CD4-positive, CD25-positive, alpha-beta regulatory T cell (primary cell): ENCODE results near the gene CCNG2. TPM values are rescaled to one million over a fixed set of nuclear protein-coding genes. Genes with fewer than 3 reads are reported as not detected.
A peak's percentile ranks its signal among the peaks of the same experiment; 100 is the strongest.

ENCODE experiments used
- ATAC-seq, 2 donors: fragments of 150-1000 bp; cut with Tn5 transposase; one replicate each; pipeline ENCODE4 v1.10.0; 2021; ENCODE audit warnings: low read depth in 2 of 2, moderate number of reproducible peaks in 2 of 2, moderate library complexity in 1 of 2
- DNase-seq, 3 donors: peaks; one replicate each; pipeline versions ENCODE4 v3.0.0 to v3.0.0-alpha.2; 2012 to 2022; ENCODE audit warnings: mixed read lengths in 1 of 3
- H3K27ac ChIP-seq: one replicate; pipeline ENCODE4 v1.7.0; 2013; ENCODE audit warnings: mild to moderate bottlenecking, low read length; ENCODE audit not compliant: insufficient read depth, poor library complexity, severe bottlenecking
- H3K27me3 ChIP-seq: one replicate; pipeline ENCODE4 v1.7.0; 2013; ENCODE audit warnings: low read length; ENCODE audit not compliant: control insufficient read depth, insufficient read depth
- H3K36me3 ChIP-seq: one replicate; pipeline ENCODE4 v1.7.0; 2013; ENCODE audit warnings: mild to moderate bottlenecking, low read length, moderate library complexity; ENCODE audit not compliant: control insufficient read depth, insufficient read depth
- H3K4me1 ChIP-seq: 2 replicates; pipeline ENCODE4 v1.7.0; 2013; ENCODE audit warnings: mild to moderate bottlenecking, low read length; ENCODE audit not compliant: insufficient read depth, control insufficient read depth, poor library complexity, severe bottlenecking
- H3K4me3 ChIP-seq: one replicate; pipeline ENCODE4 v1.7.0; 2013; ENCODE audit warnings: low read depth, mild to moderate bottlenecking, low read length, moderate library complexity
- H3K9me3 ChIP-seq, 2 experiments: 1 replicate in 1 of 2; 2 replicates in 1 of 2; pipeline ENCODE4 v1.7.0; 2013; ENCODE audit warnings: low read length in 2 of 2, mild to moderate bottlenecking in 1 of 2, moderate library complexity in 1 of 2; ENCODE audit not compliant: control insufficient read depth in 2 of 2
- H3K27ac Mint-ChIP-seq, 3 donors: one replicate each; pipeline ENCODE4 v1.8.0; 2020 to 2022; ENCODE audit warnings: mild to moderate bottlenecking in 3 of 3, mixed read lengths in 3 of 3, moderate library complexity in 2 of 3
- H3K27me3 Mint-ChIP-seq: one replicate; pipeline ENCODE4 v1.8.0; 2022; ENCODE audit warnings: mild to moderate bottlenecking, mixed read lengths
- H3K36me3 Mint-ChIP-seq: one replicate; pipeline ENCODE4 v1.8.0; 2020; ENCODE audit warnings: mixed read lengths
- H3K4me1 Mint-ChIP-seq, 4 donors: one replicate each; pipeline ENCODE4 v1.8.0; 2020 to 2022; ENCODE audit warnings: mixed read lengths in 4 of 4, mild to moderate bottlenecking in 1 of 4
- H3K4me3 Mint-ChIP-seq, 4 donors: one replicate each; pipeline ENCODE4 v1.8.0; 2020 to 2022; ENCODE audit warnings: mild to moderate bottlenecking in 4 of 4, mixed read lengths in 4 of 4, moderate library complexity in 3 of 4
- H3K9me3 Mint-ChIP-seq, 7 donors: one replicate each; pipeline ENCODE4 v1.8.0; 2020 to 2022; ENCODE audit warnings: mixed read lengths in 7 of 7, mild to moderate bottlenecking in 3 of 7, moderate library complexity in 2 of 7
- polyA plus RNA-seq, 4 donors: library from polyadenylated mRNA; unstranded; fragments of 300-500 nt; fragmentation: Illumina TruSeq; gene quantifications; one replicate each; pipeline ENCODE4 v1.2.3, GENCODE V29; 2021
- total RNA-seq: library from RNA; stranded (reverse); gene quantifications from one replicate; pipeline ENCODE4 v1.2.3, GENCODE V29; 2022

The CCNG2 gene
- total and polyA plus RNA-seq, 5 donors from 2014 or later, result 35.0 to 80.6 (median 41.1) TPM

DNA sequence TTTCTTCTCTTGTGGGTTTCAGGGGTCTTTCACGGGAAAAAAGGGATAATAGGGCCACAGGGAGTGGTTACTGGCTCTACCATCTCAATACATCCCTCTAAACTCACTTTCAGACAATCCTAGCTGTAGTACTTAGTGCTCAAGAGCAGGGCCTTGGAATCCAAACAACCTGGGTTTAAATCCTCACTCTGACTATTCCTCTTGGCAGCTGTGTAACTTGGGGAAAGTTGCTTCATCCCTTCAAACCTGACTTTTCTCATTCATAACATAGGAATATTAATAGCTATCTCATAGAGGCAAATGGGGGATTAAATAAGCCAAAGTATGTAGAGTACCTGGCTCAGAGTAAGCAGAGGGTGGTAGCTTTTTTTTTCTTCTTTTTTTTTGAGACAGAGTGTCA is 32.4 kb downstream of the CCNG2 start:
- H3K9me3 Mint-ChIP-seq, result no peaks in the 10 kb centered on the region
- peaks cover 12% of the 10 kb centered on the region for H3K27me3 Mint-ChIP-seq
- H3K27ac Mint-ChIP-seq, result no peak overlapping the region
- no peak for ATAC-seq
- Histone ChIP-seq H3K36me3 (no peaks in the 10 kb centered on the region), H3K4me3 (no peak overlapping the region), H3K27me3 (no peaks in the 10 kb centered on the region), H3K27ac (no peak overlapping the region), H3K4me1 (peaks cover 11% of the 10 kb centered on the region), H3K9me3 (no peaks in the 10 kb centered on the region)
- no peak for DNase-seq
- H3K4me3 Mint-ChIP-seq, result no peak overlapping the region
- no peaks in the 10 kb centered on the region for H3K36me3 Mint-ChIP-seq
- H3K4me1 Mint-ChIP-seq, result peaks cover 11 to 15% (median 15%) of the 10 kb centered on the region in 4 donors

DNA sequence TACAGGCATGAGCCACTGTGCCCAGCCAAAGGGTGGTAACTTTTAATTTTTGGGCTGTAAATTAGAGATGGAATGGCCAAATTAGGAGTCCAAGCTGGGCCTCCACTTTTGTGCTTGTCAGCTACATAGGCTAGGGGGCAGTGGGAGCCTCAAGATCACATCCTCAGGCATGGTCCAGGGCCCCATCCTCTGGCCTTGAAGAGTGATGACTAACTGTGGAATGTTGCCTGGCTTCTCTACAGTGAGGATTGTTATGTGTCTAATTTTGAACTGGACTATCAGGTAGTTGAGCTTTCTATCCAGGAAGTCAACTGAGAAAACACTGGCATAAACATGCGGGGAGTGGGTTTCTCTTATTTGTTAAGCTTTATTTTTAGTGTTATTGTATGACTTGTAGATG is 33.0 kb downstream of the CCNG2 start:
- Mint-ChIP-seq H3K9me3 (no peaks in the 10 kb centered on the region), H3K4me3 (no peak overlapping the region), H3K4me1 (peaks cover 13 to 21% (median 18%) of the 10 kb centered on the region in 4 donors), H3K27ac (no peak overlapping the region), H3K36me3 (no peaks in the 10 kb centered on the region), H3K27me3 (peaks cover 12% of the 10 kb centered on the region)
- Histone ChIP-seq H3K4me3 (no peak overlapping the region), H3K27me3 (no peaks in the 10 kb centered on the region), H3K36me3 (no peaks in the 10 kb centered on the region), H3K4me1 (peaks cover 12% of the 10 kb centered on the region), H3K27ac (no peak overlapping the region), H3K9me3 (no peaks in the 10 kb centered on the region)
- no peak for DNase-seq
- no peak for ATAC-seq

DNA sequence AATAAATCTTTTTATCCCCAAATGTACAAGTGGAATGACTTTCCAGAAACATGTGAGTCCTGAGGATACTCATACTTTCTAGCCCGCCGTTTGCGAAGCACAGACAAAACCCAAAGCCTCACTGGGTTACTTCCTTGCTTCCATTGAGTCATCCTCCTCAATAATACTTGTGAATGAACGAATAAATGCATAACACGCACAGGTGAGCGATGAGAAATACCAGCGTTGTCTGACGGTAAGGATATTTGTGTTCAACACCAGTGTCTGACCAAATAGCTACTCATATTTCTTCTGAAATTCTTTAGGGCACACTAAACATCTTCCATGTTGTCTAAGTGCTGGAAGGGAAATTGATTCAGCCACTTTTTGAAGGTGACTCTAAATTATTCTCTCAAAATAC is 36.0 kb downstream of the CCNG2 start:
- H3K9me3 ChIP-seq, result no peaks in the 10 kb centered on the region
- no peaks in the 10 kb centered on the region for H3K36me3 ChIP-seq
- H3K4me3 Mint-ChIP-seq, result peak overlapping the region; percentile 79 to 95 (median 90)
- peaks cover 13 to 21% (median 18%) of the 10 kb centered on the region in 4 donors for H3K4me1 Mint-ChIP-seq
- peak overlapping the region; percentile 92 to 97 (median 94) for H3K27ac Mint-ChIP-seq
- DNase-seq (no peak), ATAC-seq (no peak)
- H3K36me3 Mint-ChIP-seq, result no peaks in the 10 kb centered on the region
- H3K27me3 ChIP-seq, result no peaks in the 10 kb centered on the region
- H3K27me3 Mint-ChIP-seq, result no peaks in the 10 kb centered on the region
- H3K4me1 ChIP-seq, result peaks cover 12% of the 10 kb centered on the region
- no peaks in the 10 kb centered on the region for H3K9me3 Mint-ChIP-seq
- H3K4me3 ChIP-seq, result peak overlapping the region; percentile 71
- H3K27ac ChIP-seq, result peak overlapping the region; percentile 62

DNA sequence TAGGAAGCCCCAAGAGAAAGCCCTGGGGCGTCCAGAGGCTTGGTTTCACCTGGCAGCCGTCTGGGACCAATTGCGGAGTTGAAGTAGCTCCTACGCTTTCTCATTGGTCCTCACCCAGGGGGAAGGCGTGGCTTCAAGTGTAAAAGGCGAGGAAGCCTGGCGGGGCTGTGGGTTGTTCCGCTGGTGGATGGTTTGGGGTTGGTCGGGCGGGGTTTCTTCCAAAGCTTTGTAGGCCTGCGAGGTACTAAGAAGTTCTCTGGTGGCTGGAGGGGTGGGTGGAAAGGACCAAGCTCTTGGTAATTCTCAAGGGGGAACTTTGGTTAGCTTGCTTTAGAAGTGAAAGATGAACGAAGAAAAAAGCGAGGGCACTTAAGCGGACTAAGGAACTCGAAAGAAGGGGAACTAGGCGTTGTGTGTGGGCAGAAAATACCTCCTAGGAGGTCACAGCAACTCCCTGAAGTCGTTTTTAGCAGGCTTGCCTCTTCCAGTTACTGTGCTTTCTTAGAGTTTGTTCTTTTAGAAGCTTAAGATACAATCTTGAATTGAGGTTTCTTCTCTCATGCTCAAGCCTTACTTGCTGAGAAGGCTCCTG is 36.6 kb downstream of the CCNG2 start:
- Histone ChIP-seq H3K4me1 (peaks cover 12% of the 10 kb centered on the region), H3K9me3 (no peaks in the 10 kb centered on the region), H3K27ac (peak overlapping the region; percentile 62), H3K4me3 (peak overlapping the region; percentile 71), H3K27me3 (no peaks in the 10 kb centered on the region), H3K36me3 (no peaks in the 10 kb centered on the region)
- peak overlapping the region; percentile 92 to 97 (median 94) for H3K27ac Mint-ChIP-seq
- H3K4me3 Mint-ChIP-seq, result peak overlapping the region; percentile 79 to 95 (median 90)
- no peaks in the 10 kb centered on the region for H3K36me3 Mint-ChIP-seq
- no peaks in the 10 kb centered on the region for H3K9me3 Mint-ChIP-seq
- H3K4me1 Mint-ChIP-seq, result peaks cover 13 to 21% (median 18%) of the 10 kb centered on the region in 4 donors
- ATAC-seq (peak; percentile 96), DNase-seq (peak; percentile 73 to 90 (median 80))
- H3K27me3 Mint-ChIP-seq, result no peaks in the 10 kb centered on the region

DNA sequence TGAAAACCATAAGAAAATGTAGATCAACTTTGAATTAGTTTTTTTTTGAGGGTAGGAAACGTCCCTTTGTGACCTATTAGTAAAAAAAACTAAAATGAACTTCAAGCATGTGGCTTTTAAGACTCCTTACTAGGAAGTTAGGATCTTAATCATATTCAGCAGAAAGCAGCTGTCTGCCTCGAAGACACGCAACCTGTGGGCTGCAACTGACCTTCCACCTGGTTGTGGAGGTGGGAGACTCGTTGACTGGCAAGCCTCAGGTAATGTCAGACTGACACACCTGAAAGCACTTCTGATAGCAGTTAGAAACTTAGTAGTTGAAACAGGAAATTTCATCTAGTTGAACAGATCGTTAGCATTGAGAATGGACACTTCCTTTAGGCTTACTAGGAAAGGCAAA is 37.4 kb downstream of the CCNG2 start:
- DNase-seq (peak in 1 of 3 donors; percentile 13), ATAC-seq (no peak)
- Histone ChIP-seq H3K36me3 (no peaks in the 10 kb centered on the region), H3K27ac (no peak overlapping the region), H3K4me3 (peak overlapping the region; percentile 71), H3K27me3 (no peaks in the 10 kb centered on the region), H3K4me1 (peaks cover 12% of the 10 kb centered on the region), H3K9me3 (no peaks in the 10 kb centered on the region)
- Mint-ChIP-seq H3K27ac (peak overlapping the region; percentile 31 to 94 (median 92)), H3K4me3 (peak overlapping the region; percentile 79 to 95 (median 90)), H3K4me1 (peaks cover 13 to 21% (median 18%) of the 10 kb centered on the region in 4 donors), H3K27me3 (no peaks in the 10 kb centered on the region), H3K36me3 (no peaks in the 10 kb centered on the region), H3K9me3 (no peaks in the 10 kb centered on the region)

DNA sequence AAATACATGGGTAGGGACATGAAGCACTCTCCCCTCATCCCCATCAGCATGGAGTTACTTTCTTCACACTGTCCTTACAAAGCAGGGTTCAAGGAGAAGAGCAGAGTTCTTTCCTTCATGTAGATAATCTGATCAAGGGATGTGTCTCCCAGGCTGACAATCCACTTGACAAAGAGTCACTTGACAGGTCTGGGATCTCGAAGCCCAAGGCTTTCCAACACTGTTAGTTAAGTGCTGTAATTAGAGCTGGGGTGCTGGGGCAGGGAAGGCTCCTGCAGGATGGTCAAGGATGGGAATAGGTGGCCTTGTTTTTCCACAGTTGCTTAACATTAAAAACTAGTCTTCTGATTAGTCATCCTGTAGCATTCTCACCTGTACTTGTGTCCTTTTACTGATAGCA is 38.0 kb downstream of the CCNG2 start:
- peak overlapping the region in 1 of 3 donors; percentile 92 for H3K27ac Mint-ChIP-seq
- no peak for ATAC-seq
- no peaks in the 10 kb centered on the region for H3K36me3 Mint-ChIP-seq
- H3K9me3 Mint-ChIP-seq, result no peaks in the 10 kb centered on the region
- no peak for DNase-seq
- no peaks in the 10 kb centered on the region for H3K27me3 ChIP-seq
- H3K4me3 ChIP-seq, result no peak overlapping the region
- no peak overlapping the region for H3K4me3 Mint-ChIP-seq
- H3K4me1 Mint-ChIP-seq, result peaks cover 13 to 21% (median 18%) of the 10 kb centered on the region in 4 donors
- no peak overlapping the region for H3K27ac ChIP-seq
- no peaks in the 10 kb centered on the region for H3K9me3 ChIP-seq
- no peaks in the 10 kb centered on the region for H3K27me3 Mint-ChIP-seq
- H3K36me3 ChIP-seq, result no peaks in the 10 kb centered on the region
- H3K4me1 ChIP-seq, result peaks cover 12% of the 10 kb centered on the region

DNA sequence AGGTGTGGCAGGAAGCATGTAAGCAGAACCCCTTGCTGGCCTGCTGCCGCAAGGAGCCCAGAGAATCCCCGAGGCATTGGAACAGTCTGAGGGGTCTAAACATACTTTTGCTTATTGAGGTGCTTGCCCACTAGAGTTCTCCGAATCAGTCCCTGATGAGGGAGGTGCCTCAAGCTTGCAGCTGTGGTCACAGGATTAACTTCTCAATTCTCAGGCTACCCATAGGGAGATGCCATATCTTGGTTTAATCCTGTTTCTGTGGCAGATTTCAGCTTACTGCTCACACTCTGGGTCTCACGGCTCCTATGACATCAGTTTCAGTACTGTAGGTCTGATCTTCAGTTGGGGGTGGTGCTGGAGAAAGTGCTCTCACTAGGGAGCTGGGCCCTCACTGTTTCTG is 39.9 kb downstream of the CCNG2 start:
- no peaks in the 10 kb centered on the region for H3K36me3 Mint-ChIP-seq
- H3K4me1 Mint-ChIP-seq, result peaks cover 14 to 24% (median 21%) of the 10 kb centered on the region in 4 donors
- no peaks in the 10 kb centered on the region for H3K9me3 ChIP-seq
- ATAC-seq (no peak), DNase-seq (no peak)
- no peak overlapping the region for H3K4me3 ChIP-seq
- no peaks in the 10 kb centered on the region for H3K27me3 Mint-ChIP-seq
- no peaks in the 10 kb centered on the region for H3K9me3 Mint-ChIP-seq
- H3K4me3 Mint-ChIP-seq, result no peak overlapping the region
- H3K36me3 ChIP-seq, result no peaks in the 10 kb centered on the region
- H3K27ac ChIP-seq, result no peak overlapping the region
- H3K27ac Mint-ChIP-seq, result peak overlapping the region in 1 of 3 donors; percentile 5
- no peaks in the 10 kb centered on the region for H3K27me3 ChIP-seq
- peaks cover 12% of the 10 kb centered on the region for H3K4me1 ChIP-seq

DNA sequence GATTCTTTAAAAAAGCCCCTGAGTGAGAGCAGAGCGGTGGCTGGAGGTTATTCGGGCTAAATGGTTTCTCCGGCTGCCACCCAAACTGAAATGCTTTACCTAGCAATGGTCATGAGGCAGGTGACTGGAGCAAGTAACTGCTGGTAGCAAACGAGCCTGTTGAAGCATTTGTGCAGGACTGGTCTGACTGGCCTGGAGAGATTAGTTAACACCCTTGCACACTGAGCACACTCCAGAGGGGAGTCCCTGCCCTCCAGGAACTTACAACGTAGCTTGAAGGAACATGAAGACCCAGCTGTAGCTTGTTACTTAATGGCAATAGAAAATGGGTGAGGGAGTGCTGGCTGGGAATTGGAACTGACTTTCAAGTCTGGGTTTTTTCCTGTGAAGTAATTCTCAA is 40.4 kb downstream of the CCNG2 start:
- H3K4me1 Mint-ChIP-seq, result peaks cover 19 to 28% (median 25%) of the 10 kb centered on the region in 4 donors
- H3K36me3 Mint-ChIP-seq, result no peaks in the 10 kb centered on the region
- Histone ChIP-seq H3K27ac (no peak overlapping the region), H3K27me3 (no peaks in the 10 kb centered on the region), H3K4me3 (no peak overlapping the region), H3K4me1 (peaks cover 12% of the 10 kb centered on the region), H3K9me3 (no peaks in the 10 kb centered on the region), H3K36me3 (no peaks in the 10 kb centered on the region)
- no peak for DNase-seq
- no peak for ATAC-seq
- H3K27me3 Mint-ChIP-seq, result no peaks in the 10 kb centered on the region
- no peaks in the 10 kb centered on the region for H3K9me3 Mint-ChIP-seq
- no peak overlapping the region for H3K27ac Mint-ChIP-seq
- H3K4me3 Mint-ChIP-seq, result no peak overlapping the region
